GM21529 (cell line): Measurements from ENCODE around the gene TUBA4A.
"Not testable (repeated sequence)": the region's sequence is repeated elsewhere in the genome, so short reads cannot be mapped to it uniquely, and the experiment has no call there.

Experiments used
- ATAC-seq: cut with Tn5 transposase; IDR thresholded peaks from one replicate; pipeline ENCODE4 v1.9.1; 2021; ENCODE audit not compliant: unreplicated experiment

TUBA4A gene

DNA sequence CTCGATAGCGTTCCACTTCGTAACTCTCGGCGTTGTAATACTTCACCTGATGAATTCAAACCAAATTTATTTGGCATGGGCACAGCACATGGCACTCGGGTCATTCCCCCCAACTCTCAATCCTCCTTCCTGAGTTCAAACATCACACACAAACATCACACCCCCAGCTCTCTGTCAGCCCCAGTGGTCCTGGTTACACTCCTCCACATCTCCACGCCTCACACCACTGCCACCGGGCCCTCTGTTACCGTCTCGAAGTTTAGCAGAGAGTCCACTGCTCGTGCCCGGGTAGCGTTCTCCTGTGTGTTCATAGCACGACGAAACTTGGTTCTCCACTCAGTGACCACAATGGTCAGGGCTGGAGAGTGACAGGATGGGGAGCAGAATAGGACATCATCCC lies 39.6 kb downstream of the TUBA4A start:
- ATAC-seq: no peak

- no peak for ATAC-seq
These were observed 40.1 kb downstream of the TUBA4A start for GRCh38 chr2:219213486-219214071.

DNA sequence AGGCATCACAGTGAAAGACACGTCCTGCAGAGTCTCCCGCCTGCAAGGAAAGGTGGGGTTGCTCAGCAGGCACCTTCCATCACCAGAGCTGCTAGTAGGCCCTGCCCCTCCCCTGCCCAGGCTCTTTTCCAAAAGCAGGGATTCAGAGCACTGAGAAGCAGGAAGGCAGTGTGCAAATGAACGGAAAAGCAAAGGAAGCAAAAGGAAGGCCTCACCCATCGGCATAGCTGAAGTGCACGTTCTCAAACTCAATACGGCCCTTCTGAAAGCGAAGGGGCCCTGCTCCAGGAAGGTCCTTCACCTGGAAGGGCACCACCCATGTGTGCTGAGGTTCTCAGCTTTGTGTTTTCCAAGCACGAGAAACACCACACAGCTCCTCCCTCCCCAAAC lies 40.7 kb downstream of the TUBA4A start:
- ATAC-seq: no peak

DNA sequence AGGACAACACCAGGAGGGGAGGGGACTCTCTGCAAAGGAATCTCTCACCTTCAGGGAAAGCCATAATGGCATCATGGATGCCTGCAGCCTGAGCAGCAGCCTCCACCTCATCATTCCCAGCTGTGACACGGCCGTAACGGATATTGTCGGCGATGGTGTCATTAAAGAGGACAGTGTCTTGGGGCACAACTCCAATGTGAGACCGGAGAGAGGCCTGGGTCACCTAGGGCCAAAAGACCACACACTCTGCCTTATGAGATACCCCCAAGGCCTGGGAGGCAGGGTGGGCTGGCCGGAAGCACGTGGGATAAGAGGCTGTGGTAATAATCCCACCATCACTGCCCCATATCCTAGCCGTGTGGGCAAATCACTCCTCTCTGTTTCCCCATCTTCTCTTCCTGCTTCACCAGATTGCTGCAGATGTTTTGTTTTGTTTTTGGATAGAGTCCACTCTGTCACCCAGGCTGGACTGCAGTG lies 42.8 kb downstream of the TUBA4A start:
- no peak for ATAC-seq

DNA sequence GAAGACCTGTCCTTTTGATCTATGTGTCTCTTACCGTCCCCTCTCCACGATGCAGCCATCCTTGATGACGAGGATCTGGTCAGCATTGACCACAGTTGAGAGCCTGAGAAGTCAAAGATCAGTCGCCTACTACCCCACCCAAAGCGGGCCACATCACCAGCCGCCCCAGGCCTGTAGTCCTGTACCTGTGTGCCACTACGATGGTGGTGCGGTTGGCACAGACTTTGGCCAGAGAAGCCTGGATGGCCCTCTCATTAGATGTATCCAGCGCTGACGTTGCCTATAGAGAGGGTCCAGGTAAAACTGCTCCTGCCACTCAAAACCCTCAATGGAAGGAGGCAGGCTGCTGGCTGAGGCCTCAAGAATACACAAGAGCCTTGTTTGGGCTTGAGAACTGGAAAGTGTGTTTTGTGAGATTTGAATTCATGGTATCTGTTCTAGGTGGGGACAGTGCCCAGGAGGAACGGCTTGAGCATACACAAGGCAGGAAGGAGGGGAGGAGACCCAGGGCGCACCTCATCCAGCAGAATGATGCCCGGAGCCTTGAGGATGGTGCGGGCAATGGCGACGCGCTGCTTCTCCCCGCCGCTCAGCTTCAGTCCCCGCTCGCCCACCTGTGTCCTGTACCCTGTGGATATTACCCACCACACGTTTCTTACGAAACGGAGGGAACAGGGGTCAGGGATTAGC lies 43.4 kb downstream of the TUBA4A start:
- no peak for ATAC-seq

GRCh38 chr2:219209236-219210195 lies 44.2 kb downstream of the TUBA4A start:
- no peak for ATAC-seq

GRCh38 chr2:219207884-219208740 lies 45.6 kb downstream of the TUBA4A start:
- ATAC-seq: no peak

DNA sequence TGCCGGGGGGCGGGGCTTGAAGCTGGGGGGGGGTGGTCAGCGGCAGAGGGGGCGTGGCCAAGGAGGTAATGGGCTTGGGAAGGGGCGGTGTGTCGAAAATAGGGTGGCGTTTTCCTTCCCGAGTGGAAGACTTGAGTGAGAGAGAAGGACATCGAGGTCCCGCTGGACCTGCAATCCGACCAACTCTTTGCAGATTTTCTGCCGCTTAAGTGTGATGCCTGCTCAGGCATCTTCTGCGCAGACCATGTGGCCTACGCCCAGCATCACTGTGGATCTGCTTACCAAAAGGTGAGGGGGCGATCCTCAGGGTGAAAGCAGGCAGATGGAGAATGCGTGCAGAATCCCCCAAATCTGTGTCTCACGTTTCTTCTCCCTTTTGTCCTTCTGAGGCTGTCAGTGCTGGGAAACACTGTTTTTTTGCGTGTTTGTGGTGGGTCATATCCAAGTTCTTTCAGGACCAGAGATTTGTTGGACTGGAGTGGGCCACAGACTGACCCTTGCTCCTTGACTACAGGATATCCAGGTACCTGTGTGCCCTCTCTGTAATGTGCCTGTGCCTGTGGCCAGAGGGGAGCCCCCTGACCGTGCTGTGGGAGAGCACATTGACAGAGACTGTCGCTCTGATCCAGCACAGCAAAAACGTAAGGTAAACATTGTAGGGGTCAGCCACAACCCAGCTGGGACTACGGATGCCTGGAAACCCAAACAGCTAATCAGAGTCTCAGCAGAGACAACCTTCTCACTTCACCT lies 46.4 kb downstream of the TUBA4A start:
- ATAC-seq: no peak

DNA sequence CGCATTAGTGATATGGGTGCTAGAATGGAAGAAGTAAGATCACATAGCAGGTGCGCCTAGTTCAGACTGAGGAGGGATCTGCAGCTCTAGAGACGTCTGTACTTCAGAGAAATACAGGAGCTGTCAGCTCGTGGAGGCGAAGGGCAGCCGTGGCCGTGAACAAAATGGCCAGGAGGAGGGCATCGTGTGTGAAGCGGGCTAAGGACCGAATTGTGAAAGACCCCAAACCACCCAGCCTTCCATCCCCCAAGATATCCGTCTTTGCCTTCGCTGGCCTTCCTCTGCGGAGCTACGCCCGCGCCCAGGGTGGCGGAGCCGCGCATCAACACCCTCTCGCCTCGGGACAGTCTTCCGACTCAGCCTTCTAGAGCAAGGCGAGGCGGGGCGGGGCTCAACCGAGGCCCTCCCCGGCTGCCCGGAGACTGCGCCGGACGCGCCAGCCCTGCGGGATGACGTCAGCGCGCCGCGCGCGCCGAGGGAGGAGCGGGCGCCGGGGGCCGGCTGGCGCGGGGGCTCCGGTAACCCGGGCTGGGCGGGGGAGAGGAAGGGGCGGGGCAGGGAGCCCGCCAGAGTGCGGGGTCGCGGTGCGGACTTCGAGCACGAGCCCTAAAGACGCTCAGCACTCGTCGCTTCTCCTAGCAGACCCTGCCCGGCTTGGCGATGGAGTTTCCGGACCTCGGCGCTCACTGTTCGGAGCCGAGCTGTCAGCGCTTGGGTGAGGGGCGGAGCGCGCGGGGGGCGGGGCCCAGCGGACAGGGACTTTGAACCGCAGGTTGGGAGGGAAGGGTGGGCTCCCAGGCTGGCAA lies 47.2 kb downstream of the TUBA4A start, which contains the start of gene ZFAND2B:
Gene ZFAND2B, plus strand, starts transcription at position 455 of the 806 bp plus-strand sequence. Its CDS starts 206 bp downstream, at position 661.
- peak; percentile 96 for ATAC-seq

DNA sequence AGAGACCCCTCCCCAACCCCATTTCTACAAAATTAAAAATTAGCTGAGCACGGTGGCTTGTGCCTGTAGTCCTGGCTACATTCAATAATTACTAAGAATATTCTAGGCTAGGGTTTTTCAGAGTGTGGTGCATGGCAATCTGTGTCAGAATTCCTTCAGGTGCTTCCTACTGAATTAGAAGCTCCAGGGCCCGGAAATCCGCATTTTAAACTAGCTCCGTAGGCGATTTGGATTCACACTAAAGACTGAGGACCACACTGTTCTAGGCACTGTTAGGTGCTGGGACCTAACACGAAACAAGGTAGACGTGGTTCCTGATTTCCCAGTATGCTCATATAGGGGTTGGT lies 47.8 kb downstream of the TUBA4A start:
- no peak for ATAC-seq

- no peak for ATAC-seq
These were observed 48.6 kb downstream of the TUBA4A start for GRCh38 chr2:219205165-219205538.

- no peak for ATAC-seq
These were observed 49.1 kb downstream of the TUBA4A start for GRCh38 chr2:219204425-219205164.

GRCh38 chr2:219201331-219201730 lies 52.4 kb downstream of the TUBA4A start:
- ATAC-seq: not testable (repeated sequence)

DNA sequence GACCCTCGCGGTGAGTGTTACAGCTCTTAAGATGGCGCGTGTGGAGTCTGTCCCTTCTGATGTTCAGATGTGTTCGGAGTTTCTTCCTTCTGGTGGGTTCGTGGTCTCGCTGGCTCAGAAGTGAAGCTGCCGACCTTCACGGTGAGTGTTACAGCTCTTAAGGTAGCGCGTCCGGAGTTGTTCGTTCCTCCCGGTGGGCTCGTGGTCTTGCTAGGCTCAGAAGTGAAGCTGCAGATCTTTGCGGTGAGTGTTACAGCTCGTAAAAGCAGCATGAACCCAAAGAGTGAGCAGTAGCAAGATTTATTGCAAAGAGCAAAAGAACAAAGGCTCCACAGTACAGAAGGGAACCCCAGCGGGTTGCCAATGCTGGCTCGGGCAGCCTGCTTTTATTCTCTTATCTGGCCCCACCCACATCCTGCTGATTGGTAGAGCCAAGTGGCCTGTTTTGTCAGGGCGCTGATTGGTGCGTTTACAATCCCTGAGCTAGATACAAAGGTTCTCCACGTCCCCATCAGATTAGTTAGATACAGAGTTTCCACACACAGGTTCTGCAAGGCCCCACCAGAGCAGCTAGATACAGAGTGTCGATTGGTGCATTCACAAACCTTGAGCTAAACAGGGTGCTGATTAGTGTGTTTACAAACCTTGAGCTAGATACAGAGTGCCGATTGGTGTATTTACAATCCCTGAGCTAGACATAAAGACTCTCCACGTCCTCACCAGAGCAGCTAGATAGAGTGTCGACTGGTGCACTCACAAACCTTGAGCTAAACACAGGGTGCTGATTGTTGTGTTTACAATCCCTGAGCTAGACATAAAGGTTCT lies 53.0 kb downstream of the TUBA4A start:
- ATAC-seq: not testable (repeated sequence)
